HPDE6-E6E7 (cell line): ENCODE measurements around the gene XIAP.
"Not testable (repeated sequence)": the region's sequence is repeated elsewhere in the genome, so short reads cannot be mapped to it uniquely, and the experiment has no call there.

Source experiments
- DNase-seq: peaks from one replicate; pipeline ENCODE4 v3.0.0; 2011; ENCODE audit warnings: missing footprints; ENCODE audit errors: extremely low spot score

Gene XIAP

DNA sequence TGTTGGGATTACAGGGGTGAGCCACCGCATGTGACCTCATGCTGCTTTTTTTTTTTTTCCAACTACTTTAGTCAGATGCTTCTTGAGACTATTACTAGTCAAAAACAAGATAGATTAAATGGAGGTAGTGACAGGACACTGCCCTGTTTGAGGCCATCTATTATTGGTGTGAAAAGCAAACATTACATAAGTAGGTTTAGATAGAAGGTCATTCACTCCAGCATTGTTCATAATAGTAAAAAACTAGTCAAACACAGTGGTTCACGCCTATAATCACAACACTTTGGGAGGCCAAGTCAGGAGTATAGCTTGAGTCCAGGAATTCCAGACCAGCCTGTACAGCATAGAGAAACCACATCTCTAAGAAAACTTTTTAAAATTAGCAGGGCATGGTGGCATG, 16.3 kb downstream of the XIAP start:
- DNase-seq: no peak

DNA sequence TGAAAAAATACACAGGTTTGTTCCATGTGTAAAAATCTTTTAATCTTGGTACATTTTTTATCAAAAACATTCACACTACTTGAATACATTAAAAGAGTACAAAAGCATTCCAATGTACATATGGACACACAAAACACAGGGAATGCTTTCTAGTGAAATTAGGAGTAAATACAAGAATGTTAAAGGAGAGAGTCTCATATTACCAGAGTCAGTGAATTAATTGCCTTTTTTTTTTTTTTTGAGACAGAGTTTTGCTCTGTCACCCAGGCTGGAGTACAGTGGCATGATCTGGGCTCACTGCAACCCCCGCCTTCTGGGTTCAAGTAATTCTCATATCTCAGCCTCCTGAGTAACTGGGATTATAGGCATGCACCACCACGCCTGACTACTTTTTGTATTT, 17.0 kb downstream of the XIAP start:
- no peak for DNase-seq

DNA sequence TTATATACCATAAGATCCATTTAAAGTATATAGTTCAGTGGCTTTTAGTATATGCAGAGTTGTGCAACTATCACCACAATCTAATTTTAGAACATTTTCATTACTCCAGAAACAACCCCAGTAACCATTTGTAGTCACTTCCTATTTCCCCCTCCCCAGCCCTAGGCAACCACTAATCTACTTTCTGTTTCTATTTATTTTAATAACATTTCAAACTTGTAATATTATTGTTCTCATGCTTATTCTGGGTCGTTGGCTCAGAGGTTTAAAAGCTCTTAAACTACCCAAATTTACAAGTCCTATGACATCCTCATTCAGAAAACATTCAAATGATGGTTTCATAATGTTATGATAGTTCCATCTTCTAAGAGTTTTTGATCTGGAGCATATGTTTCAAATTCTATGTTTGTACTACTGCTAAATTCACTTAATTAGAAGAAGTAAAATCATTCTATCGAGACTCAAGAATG, 18.4 kb downstream of the XIAP start:
- no peak for DNase-seq

DNA sequence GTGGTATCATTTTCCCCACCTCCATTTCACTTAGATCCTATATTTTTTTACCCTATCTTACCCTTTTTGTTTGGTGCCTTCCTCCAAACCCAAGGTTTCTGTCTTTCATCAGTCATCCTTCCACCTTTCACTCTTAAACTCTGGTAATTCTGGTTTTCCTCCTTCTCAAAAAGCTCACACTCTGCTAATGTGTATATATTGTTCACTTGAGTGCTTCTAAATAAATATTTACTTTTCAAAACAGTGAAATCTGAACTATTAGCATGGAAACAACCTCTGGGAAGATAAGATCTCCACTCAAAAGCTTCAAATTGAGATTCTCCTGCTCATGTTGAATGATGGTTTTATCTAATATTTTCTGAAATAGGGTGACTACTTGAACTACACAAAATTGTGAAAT, 21.5 kb downstream of the XIAP start:
- no peak for DNase-seq

DNA sequence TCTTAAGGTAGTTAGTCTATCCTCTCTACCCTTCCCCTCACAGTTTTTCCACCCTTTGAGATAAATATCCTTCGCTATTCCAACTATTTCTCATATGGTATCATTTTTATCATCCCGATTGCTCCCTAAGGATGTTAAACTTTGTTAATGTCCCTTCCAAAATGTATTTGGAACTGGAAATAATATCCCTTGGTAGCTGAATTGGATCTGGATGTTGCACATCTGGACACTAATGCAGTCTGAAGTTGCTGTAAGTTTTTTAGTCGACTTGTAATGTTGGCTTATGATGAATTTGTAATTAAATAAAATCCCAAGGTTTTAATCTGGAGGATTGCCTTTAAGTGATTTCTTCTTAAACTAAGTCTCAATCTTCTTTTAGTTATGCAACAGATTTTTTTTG, 22.5 kb downstream of the XIAP start:
- no peak for DNase-seq

DNA sequence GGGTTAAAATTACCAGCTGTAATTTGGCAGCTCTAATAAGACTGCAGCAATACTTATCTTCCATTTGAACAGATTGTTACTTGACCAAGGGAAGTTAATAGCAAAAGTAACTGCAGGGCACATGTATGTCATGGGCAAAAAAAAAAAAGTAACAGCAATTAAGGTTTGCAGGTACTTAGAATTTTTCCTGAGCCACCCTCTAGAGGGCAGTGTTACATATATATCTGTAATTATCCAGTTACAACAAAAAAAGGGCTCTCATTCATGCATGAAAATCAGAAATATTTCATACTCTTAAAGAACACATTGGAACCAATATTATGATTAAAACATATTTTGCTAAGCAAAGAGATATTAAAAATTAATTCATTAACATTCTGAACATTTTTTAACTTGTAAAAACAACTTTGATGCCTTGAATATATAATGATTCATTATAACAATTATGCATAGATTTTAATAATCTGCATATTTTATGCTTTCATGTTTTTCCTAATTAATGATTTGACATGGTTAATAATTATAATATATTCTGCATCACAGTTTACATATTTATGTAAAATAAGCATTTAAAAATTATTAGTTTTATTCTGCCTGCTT, 25.1 kb downstream of the XIAP start:
- DNase-seq: peak; percentile 16

DNA sequence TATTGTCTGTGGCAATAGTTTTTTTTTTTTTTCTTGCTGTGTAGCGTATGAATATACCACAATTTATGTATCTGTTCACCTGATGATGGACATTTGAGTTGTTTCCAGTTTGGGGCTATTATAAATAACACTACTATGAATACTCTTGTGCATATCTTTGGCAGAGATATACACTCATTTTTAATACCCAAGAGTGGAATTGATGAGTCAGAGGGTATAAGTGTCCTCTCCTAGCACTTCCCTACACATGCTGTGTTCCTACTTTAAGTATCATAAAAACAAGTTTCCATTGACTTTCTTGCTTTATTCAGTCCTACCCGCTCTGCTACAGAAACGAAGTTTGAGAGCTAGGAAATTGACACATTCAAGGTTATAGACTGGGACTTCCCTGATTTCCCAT, 39.8 kb downstream of the XIAP start:
- no peak for DNase-seq

DNA sequence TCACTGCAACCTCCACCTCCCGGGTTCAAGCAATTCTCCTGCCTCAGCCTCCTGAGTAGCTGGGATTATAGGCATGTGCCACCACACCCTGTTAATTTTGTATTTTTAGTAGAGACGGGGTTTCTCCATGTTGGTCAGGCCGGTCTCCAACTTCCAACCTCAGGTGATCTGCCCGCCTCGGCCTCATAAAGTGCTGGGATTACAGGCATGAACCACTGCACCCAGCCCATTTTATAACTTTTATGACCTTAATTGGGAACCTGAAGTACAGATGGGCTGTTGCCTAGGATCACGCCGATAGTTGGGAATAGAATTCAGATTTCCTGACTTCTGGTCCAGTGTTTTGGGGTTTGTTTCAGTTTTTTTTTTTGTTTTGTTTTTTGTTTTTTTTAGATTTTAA, 43.4 kb downstream of the XIAP start:
- DNase-seq: not testable (repeated sequence)

DNA sequence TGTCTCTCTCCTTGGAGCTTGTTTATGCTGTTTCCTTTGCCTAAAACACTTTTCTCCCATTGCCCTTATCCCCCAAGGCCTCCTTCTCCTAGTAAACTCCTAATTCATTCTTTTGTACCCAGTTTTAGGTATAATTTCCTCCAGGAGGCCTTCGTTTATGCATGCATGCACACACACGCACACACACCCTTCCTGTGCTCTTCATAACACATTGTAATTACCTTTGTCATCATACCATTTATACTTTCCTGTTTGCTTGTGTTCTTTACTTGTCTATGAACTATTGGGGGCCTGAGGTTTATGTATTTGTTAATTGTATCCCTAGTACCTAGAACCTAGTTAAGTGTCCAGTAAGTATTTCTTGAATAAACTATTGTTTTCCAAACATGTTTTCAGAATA, 45.5 kb downstream of the XIAP start:
- DNase-seq: no peak

DNA sequence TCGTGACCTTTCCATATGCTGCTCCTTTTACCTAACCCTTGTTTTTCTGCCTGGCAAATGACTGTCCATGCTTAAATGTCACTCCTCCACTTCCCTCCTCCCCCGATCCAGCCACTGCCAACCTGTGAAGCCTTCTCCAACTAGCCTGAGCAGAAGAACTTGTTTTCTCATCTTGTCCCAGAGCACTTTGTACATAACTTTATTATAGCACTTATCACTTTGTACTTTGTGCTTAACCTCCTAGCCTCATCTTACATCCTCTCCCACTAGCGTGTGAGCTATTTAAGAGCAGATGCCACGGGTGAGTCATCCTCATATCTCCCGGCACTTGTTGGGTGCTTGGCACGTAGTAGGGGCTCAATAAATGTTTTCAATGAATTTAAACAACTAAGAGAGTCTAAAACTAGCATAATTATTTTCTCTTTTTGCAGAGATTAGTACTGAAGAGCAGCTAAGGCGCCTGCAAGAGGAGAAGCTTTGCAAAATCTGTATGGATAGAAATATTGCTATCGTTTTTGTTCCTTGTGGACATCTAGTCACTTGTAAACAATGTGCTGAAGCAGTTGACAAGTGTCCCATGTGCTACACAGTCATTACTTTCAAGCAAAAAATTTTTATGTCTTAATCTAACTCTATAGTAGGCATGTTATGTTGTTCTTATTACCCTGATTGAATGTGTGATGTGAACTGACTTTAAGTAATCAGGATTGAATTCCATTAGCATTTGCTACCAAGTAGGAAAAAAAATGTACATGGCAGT, 46.9 kb downstream of the XIAP start:
- DNase-seq: no peak

DNA sequence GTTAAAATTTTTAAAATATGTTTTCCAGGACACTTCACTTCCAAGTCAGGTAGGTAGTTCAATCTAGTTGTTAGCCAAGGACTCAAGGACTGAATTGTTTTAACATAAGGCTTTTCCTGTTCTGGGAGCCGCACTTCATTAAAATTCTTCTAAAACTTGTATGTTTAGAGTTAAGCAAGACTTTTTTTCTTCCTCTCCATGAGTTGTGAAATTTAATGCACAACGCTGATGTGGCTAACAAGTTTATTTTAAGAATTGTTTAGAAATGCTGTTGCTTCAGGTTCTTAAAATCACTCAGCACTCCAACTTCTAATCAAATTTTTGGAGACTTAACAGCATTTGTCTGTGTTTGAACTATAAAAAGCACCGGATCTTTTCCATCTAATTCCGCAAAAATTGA, 49.7 kb downstream of the XIAP start:
- DNase-seq: no peak

DNA sequence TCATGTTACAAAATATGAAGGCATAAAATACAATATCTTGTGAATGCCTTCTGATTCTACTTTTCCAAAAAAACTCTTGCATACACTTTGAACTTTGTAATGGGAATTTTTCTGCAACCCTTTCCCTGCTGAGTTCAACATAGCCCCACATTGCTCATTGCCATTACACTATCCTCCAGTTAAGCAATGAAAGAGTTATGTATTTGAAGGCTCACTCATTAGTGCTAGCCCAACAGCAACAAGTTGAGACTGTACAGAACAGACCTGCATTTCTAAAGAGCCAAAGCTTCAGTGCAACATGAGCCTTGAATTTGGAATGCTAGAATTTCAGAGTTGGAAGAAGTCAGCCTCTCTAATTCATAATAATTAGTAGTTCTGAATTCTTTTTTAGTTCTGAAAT, 57.2 kb downstream of the XIAP start:
- DNase-seq: no peak

DNA sequence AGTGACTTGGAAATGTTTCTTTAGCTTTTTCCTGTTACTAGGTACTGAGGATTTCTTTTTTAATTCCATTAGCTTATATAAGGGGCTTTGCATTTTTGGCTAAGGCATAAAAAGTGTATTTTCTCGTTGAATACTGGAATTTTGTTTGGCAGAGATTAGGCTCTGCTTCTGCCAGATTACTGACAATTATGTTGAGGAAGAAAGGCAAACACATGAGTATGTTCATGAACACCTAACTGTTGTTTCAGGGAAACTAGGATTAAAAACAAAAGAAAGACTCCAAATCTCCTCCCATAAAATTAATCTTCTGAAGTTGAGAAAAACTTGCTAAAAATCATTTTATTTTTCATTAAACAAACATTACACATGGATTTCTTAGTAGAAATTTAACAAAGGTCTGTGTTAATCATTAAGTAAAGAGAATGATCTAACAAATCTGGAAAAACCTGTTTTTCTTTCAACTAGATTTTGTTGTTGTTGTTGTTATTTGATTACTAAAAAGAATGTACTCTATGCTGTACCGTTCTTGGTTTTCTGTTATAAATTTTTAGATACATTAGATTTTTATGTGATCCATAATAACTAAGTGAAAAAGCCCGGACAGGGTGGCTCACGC, 58.4 kb downstream of the XIAP start:
- no peak for DNase-seq

DNA sequence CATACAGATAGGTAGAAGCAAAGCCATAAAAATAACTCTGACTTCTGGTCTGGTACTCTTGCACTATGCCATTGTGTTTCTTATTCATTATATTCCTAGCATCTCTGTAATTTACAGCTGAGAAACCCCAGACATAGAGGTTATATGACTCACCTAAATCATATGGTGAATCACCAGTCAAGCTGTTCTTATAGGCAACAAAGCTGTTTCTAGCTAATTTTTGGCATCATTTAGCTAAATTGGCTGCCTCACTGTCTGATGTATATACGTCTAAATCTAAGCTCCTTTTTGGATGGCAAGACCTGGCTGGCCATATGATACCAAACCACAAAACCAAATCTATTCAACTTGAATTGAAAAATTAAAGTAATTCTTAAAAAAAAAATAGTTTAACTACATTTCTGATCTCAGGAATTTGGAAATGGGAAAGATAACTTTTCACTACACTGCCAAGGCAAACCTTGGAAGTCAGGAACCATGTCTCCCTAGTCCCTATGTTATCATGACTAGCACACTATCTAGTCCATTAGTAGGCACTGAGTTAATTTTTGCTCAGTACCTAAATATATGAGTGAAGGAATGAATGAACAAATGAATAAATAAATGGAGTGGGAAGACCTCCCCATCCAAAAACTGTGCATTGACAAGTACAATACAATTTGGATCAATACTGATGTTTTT, 60.4 kb downstream of the XIAP start:
- peak; percentile 49 for DNase-seq

DNA sequence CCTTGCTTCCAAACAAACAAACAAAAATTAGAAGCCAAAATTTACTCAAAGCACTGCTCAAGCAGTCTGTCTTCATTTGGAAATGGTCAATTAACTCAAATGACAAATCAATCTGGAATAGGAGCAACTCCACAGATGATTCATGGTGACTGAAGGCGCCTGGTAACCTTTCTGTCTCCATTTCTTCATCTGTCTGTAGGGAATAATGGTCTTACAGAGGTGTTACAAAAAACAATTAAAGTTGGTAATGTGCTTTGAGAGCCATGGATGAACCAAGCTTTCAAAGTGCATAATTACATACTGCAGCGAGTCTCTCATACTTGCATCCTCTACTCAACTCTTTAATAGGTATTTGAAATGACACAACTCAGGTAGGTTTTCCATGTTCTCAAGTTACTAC, 63.4 kb downstream of the XIAP start:
- no peak for DNase-seq

DNA sequence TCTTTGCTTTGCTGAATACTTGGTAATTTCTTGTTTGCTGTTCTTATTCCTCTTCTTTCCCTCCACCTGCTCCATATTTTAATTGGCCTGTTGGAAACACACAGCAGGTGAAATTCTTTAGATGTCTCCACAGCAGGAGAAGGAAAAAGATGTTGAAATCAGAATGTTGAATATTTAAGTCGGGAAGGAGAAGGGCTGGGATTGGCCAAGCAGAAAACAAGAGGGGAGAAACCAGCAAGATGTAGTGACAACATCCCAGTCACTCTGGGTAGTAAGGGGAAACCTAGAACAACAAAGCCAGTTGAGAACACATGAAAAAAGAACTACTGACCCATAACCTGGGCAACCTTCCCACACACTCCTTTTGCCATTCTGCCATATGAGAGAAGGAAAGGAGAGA, 64.3 kb downstream of the XIAP start:
- DNase-seq: no peak

DNA sequence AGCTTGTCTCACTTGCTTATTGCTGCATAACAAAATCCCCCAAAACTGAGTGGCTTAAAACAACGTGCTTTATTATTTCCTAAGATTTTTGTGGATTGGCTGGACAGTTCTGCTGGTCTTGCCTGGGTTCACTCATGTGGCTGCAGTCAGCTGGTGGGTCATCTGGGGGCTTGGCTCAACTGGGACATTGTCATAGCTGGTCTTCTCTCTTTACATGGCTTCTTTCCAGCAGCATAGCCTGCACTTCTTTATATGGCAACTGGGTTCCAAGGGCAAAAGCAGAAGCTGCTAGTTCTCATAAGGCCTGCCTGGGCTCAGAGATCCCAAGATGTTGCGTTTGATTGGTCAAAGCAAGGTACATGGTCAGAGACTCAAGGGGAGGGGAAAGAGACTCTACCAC, 68.0 kb downstream of the XIAP start:
- no peak for DNase-seq

DNA sequence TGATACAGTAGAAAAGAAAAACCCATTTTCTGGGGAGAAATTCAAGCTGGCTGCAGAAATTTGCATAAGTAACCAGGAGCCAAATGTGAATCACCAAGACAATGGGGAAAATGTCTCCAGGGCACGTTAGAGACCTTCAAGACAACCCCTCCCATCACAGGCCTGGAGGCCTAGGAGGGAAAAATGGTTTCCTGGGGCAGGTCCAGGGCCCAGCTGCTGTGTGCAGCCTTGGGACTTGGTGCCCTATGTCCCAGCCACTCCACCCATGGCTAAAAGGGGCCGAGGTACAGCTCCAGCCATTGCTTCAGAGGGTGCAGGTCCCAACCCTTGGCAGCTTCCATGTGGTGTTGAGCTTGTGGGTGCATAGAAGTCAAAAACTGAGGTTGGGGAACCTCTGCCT, 72.2 kb downstream of the XIAP start:
- DNase-seq: not testable (repeated sequence)

DNA sequence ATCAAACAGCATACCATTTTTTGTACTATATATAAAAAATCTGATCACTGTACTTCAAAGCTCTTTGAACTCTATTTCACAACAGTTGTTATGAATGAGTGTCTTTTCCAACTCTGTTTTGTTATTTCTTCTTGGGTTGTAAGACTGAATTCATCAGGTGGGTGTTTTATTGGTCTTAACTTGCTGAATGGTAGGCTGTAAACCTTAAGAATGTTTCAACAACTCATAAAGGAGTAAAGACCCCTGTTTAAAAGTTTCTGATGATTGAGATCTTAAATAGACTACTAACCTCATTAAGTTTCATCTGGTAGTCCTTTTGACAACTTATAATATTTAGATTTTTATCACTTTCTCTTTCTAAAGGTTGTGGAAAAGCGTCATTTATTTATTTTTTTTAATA, 83.2 kb downstream of the XIAP start:
- DNase-seq: no peak

DNA sequence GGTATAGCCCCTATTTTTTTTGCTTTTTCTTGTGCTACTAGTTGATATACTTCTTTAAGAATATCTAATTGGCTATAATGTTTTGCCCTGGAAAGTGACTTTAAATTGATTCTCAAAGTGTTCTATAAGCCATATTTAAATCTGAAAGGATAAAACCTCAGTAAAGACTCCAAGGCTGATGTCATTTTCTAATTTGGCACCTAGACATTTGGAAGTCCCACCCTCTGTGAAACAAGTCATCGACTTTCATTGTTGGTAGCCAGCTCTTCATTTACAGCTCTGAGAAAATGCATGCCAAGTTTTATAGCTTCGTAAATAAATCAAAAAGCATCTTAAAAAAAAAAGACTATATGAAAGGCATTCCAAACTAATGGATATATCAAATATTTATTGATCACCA, 83.6 kb downstream of the XIAP start:
- DNase-seq: no peak

DNA sequence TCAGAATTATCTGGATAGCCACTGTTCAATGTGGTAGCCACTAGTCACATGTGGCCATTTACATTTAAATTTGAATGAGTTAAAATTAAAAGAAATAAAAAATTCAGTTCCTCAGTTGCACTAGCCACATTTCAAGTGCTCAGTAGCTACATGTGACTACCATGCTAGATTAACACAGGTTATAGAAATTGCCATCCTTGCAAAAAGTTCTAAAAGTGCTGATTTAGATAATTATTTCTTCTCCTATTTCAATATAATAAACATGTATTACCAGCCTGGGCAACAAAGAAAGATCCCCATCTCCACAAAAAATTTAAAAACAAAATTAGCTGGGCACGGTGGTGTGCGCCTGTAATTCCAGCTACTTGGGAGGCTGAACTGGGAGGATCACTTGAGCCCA, 90.0 kb downstream of the XIAP start:
- DNase-seq: no peak

DNA sequence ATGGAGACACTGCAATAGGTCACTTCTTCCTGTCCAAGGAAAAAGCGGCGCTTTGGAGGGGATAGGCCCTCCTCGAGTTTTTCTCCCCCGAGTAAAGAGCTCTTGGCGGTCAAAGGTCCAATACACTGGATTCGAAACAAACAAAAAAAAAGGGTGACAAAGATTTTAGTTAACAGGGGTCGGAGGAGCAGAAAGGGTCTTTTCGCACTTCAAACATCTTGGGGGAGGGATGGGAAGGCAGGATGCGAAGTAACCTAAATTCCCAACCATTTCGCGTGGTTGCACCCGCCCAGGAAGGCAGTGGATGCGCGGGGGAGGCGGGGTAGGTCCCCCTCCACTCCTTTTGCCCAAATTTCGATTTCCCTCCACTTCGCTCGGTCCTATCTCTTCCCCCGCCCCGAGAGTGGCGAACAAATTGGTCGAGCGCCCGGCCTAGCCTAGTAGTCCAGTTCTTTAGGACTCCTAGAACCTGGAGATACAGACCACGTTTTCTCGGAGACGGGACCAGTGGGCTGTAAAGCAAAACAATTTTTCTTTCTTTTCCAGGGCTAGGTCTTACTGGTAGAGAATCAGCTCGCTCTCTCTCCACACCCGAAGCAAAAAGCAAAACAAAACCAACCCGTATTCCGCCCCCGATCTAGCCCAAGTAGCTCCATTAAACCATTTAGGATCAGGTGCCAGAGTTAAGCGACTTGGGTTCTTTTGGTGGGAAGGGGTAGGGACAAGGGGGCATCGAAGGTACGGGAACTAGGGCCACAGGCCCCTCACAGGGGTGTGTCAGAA, 99.6 kb downstream of the XIAP start:
- peak; percentile 8 for DNase-seq
